HFF-Myc (cell line): Measurements from ENCODE around the gene MYLIP.

Experiments used
- DNase-seq: peaks from one replicate; pipeline ENCODE4 v3.0.0-alpha.2; 2011; ENCODE audit warnings: low read depth; ENCODE audit errors: extremely low read depth
- H3K4me3 ChIP-seq: replicated peaks from 2 replicates; pipeline ENCODE4 v1.5.1; 2011; ENCODE audit warnings: low read depth, mild to moderate bottlenecking, control low read depth, low read length
- TF ChIP-seq, protein P1 (sequence below): IDR thresholded peaks from 2 replicates; pipeline ENCODE4 v1.5.1; 2012; ENCODE audit warnings: mild to moderate bottlenecking, low read depth, low read length, control low read depth; ENCODE audit errors: missing control alignments

Gene MYLIP

DNA sequence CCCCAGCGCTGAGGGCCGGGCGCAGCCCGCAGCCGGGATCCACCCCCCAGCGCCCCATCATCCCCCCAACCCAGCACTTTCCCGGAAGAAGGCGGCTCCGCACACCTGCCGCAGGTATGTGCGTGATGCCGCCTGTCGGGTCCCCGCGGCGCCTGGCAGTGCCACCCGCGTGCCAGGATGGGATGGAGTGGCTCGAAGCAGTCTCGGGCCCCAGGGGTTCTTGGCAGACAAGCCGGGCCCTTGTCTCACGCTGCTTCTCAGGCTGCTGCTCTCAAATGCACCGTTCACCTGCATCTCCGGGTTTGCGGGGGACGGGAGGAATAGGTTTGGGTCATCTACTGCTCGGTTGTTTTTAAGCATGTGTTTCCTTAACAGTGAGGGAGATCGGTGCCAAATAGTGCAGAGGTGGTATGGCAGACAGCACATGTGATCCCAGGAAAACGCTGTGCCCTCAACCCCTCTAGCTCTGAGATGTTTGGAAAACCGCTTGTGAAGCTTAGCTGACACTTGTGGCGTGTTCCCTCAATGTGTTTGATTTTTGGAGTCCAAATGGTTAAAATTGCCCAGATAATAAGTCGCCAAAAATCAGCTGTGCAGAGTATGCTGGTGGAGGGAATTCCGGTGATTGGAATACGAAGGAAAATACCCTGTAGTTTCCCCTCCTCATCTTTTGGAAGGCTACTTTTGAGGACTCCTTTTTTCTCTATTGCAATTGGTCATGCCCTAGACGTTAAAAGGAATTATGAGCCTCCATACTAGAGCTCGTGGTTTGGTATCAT, 926 bp downstream of the MYLIP start:
- DNase-seq = no peak
- peak overlapping the region; percentile 82 for H3K4me3 ChIP-seq
- TF ChIP-seq, protein P1, sequence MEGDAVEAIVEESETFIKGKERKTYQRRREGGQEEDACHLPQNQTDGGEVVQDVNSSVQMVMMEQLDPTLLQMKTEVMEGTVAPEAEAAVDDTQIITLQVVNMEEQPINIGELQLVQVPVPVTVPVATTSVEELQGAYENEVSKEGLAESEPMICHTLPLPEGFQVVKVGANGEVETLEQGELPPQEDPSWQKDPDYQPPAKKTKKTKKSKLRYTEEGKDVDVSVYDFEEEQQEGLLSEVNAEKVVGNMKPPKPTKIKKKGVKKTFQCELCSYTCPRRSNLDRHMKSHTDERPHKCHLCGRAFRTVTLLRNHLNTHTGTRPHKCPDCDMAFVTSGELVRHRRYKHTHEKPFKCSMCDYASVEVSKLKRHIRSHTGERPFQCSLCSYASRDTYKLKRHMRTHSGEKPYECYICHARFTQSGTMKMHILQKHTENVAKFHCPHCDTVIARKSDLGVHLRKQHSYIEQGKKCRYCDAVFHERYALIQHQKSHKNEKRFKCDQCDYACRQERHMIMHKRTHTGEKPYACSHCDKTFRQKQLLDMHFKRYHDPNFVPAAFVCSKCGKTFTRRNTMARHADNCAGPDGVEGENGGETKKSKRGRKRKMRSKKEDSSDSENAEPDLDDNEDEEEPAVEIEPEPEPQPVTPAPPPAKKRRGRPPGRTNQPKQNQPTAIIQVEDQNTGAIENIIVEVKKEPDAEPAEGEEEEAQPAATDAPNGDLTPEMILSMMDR = no peak

DNA sequence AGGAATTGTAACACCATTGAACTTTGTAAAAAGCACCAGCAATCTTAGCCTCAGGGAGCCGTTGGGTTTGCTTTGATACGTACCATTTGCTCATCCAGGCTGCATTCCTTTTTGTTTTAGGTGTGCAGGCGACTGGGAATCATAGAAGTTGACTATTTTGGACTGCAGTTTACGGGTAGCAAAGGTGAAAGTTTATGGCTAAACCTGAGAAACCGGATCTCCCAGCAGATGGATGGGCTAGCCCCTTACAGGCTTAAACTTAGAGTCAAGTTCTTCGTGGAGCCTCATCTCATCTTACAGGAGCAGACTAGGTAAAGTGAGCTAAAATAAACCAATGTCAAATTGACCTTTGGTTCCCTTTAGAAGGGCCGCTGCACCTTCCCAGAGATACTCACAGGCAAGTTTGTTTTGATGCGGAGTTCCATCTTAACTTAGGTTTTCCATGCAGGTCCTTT, 1.6 kb downstream of the MYLIP start:
- peak overlapping the region; percentile 82 for H3K4me3 ChIP-seq
- DNase-seq = no peak
- TF ChIP-seq, protein P1 = no peak

DNA sequence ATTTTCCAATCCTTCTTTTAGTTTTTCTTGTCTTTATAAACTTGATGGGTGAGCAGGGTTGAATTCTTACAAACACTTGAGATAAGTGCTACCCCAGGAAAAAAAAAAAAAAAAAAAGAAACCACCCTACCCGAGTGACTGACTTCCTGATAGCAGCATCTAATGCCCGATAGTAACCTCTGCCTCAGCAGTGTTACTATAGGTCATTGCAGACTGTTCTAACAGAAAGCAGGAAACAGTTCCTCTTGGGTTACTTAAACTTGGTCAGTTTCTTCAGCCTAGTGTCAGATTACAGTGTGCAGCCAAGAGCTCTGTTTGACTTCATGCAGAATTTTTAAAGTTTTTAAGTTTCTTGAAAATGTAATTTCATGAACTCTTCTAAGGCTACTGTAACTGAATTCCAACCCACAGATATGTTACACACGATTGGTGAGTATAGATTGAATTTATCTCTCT, 2.1 kb downstream of the MYLIP start:
- TF ChIP-seq, protein P1 = no peak
- peak overlapping the region; percentile 82 for H3K4me3 ChIP-seq
- no peak for DNase-seq

DNA sequence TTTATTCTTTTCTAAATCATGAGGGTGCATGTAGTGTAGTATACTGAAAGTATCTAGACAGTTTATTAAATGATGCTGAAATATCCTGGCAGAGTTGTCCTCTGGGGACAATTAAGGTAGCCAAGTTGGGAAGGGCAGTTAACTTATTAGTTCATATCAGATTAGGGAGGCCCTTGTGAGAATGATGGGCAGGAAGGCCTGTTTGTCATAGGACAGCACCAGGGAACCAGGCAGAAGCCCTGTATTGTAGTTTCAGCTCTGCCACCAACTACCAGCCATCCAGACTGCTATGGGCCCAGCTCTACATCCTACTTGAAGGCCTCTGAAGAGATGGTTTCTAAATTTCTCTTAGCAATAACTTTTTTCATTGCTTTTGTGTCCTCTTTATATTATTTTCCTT, 4.0 kb downstream of the MYLIP start:
- DNase-seq = no peak
- peak overlapping the region; percentile 82 for H3K4me3 ChIP-seq
- TF ChIP-seq, protein P1 = no peak

DNA sequence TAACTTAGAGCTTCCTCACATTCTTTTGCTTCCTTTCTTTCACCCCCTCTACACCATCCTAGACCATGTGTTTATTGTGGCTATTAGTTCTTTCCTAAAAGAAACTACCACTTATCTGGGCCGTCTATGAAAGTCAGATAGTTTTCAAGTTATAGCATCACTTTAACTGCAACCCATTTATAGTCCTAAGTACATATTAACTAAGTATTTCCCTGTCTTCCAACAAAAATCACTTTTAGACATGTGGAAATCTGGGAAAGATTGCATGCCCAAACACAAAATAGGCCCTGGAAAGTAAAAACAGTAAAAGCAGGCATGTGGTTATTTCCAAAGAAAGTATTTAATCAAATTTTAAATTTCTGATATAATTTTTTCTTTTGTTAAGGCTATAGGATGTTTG, 5.5 kb downstream of the MYLIP start:
- TF ChIP-seq, protein P1 = no peak
- H3K4me3 ChIP-seq = no peak overlapping the region
- no peak for DNase-seq

DNA sequence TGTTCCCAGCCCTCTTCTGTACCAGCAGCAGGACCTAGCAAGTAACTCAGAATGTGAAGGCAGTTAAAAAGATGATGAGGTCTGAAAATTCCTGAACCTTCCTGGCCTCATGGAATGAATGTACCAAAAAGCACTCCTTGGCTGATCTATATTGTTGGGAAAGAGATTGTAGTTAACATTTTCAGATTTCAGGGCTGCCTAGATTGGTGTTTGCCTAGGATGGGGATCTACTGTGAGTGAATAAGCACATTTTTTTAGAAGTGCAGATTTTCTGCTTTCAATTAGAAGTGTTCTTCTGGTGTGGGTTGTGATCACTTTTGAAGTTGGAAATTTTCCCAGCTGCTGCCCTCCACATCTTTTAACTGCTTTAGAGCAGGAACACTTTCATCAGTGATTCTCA, 6.2 kb downstream of the MYLIP start:
- H3K4me3 ChIP-seq = no peak overlapping the region
- TF ChIP-seq, protein P1 = no peak
- no peak for DNase-seq
